Activated CD4-positive, alpha-beta T cell treated with anti-CD3 and anti-CD28 coated beads for 1 hour (primary cell): ENCODE measurements around the gene EXOC8.

Source experiments
- DNase-seq: peaks from one replicate; pipeline ENCODE4 v3.0.0-alpha.2; 2020

Gene EXOC8, protein sequence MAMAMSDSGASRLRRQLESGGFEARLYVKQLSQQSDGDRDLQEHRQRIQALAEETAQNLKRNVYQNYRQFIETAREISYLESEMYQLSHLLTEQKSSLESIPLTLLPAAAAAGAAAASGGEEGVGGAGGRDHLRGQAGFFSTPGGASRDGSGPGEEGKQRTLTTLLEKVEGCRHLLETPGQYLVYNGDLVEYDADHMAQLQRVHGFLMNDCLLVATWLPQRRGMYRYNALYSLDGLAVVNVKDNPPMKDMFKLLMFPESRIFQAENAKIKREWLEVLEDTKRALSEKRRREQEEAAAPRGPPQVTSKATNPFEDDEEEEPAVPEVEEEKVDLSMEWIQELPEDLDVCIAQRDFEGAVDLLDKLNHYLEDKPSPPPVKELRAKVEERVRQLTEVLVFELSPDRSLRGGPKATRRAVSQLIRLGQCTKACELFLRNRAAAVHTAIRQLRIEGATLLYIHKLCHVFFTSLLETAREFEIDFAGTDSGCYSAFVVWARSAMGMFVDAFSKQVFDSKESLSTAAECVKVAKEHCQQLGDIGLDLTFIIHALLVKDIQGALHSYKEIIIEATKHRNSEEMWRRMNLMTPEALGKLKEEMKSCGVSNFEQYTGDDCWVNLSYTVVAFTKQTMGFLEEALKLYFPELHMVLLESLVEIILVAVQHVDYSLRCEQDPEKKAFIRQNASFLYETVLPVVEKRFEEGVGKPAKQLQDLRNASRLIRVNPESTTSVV

DNA sequence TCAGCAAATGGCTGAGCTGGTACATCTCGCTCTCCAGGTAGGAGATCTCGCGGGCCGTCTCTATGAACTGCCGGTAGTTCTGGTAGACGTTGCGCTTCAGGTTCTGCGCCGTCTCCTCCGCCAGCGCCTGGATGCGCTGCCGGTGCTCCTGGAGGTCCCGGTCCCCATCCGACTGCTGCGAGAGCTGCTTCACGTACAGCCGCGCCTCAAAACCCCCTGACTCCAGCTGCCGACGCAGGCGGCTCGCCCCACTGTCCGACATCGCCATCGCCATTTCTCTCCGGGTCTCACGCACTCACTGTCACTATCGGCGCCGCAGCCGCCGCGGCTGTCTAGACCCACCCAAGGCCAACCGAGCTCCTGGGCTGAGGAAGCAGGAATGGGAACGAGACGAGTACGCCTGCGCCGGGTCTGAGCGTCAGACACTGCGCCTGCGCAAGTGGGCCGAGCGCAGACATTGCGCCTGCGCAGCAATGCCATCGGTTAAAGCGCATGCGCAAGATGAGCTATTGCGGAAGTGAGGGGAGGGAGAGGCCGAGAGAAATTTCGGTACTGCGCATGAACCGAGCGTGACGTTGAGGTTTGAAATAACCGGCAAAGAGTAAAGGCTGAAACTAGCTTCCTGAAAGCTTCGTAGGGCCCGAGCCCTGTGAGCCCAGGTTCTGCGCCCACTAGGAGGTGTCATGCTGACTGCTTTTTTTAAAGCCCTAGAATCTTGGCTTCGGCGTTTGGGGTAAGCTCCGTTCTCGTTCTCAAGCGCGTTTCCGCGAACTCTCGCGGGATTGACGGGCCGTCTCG lies at the start of gene EXOC8:
TSS of gene EXOC8 (minus strand) at position 381 of the 798 bp plus-strand sequence. CDS start at position 274, 107 bp downstream.
- DNase-seq, result peak; percentile 98

- DNase-seq, result no peak
Measured at GRCh38 chr1:231386466-231386865, 48.8 kb upstream of the EXOC8 start.

DNA sequence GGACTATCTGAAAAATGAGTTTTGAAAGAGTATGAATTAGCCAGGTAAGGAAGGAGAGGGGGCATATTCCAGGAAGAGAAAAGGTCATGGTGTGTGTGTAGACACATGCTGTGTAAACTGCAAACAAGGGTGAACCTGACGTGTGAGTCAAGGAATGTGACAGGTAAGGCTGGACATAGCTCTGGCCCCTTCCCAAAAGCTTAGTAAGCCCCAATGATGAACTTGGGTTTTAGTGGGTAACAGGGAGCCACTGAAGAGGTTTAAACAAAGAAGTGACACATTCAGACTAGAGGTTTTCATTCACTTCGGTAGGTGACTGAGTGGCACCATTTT lies 47.7 kb upstream of the EXOC8 start:
- no peak for DNase-seq

DNA sequence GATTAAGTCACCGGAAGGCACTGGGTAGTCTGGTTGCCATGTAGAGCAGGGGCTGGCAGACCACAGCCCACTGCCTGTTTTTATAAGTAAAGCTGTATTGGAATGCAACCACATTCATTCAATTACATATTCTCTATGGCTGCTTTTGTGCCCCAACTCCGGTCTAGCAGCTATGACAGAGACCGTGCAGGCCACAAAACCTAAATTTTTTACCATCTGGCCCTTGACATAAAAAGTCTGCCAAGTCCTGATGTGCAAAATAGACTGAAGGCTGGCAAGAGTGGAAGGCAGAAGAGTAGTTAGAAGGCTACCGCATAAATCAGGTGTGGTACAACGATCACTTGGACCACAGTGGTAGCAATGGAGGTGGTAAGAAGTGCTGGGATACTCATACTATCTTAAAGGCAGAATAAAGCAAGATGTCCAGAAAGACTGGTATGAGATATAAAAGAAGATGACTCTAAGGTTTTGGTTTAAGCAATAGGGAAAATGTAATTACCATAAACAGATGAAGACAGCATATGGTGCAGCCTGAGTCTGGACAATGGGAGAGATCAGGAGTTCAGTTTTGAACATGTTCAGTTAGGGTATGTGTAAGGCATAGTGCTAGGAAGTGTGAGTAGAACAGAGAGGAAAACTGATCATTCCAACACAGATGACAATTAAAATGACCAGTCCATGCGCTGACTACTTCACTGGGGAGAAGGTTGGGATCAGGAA lies 47.2 kb upstream of the EXOC8 start:
- no peak for DNase-seq

- DNase-seq, result no peak
Measured at GRCh38 chr1:231383159-231383860, 45.7 kb upstream of the EXOC8 start.

DNA sequence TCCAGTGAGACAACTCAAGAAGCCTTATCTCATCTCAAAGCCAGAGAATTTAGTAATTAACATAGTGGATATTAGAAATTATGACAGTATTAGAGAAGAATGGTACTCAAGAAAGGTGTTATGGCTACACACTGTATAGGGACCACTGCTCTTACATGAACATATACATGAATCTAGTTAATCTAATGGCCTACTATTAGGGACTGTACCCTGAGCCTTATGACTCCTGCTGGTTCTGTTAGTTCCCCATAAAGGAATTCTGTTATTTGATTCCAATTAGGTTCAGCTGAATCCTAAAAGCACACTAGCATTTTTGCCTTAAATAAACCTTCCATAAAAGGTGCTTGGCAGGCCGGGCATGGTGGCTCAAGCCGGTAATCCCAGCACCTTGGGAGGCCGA lies 44.8 kb upstream of the EXOC8 start:
- no peak for DNase-seq

GRCh38 chr1:231381729-231382128 lies 44.1 kb upstream of the EXOC8 start:
- DNase-seq, result no peak

GRCh38 chr1:231376875-231377549 lies 39.4 kb upstream of the EXOC8 start:
- DNase-seq, result no peak

DNA sequence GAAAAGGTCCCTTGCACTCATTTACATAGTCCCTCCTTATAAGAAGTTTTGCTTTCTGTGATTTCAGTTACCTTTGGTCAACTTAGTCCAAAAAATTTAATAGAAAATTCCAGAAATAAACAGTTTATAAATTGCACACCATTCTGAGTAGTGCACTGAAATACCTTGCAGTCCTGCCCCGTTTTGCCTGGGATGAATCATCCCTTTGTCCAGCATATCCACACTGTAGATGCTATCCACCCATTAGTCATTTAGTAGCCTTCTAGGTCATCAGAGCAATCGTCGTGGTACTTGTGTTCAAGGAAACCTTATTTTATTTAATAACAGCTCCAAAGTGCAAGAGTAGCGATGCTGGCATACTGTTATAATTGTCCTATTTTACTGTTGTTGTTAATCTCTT lies 38.4 kb upstream of the EXOC8 start:
- no peak for DNase-seq

GRCh38 chr1:231374394-231374793 lies 36.7 kb upstream of the EXOC8 start:
- DNase-seq, result no peak

- DNase-seq, result no peak
Measured at GRCh38 chr1:231372501-231372900, 34.8 kb upstream of the EXOC8 start.

DNA sequence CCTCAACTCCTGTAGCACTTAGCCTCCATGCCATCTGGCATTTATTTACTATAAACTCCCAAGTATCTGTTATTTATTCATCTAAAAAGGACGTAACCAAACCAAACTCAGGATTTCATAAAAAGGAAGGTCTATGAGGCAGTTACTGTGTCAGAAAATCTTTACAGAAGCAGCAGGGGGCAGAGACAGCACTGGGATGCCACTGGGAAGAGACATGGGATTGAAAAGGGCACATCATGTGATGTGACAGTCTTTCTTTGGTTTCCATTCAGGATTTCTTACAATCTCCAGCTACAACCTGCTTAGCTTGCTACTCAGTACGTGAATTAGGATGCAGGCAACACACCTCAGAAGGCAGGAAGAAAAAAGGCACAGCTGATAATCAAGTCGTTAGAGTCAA lies 31.6 kb upstream of the EXOC8 start:
- no peak for DNase-seq

GRCh38 chr1:231364192-231364591 lies 26.5 kb upstream of the EXOC8 start:
- no peak for DNase-seq

GRCh38 chr1:231363624-231364023 lies 26.0 kb upstream of the EXOC8 start:
- no peak for DNase-seq

- DNase-seq, result no peak
Measured at GRCh38 chr1:231362325-231362724, 24.7 kb upstream of the EXOC8 start.

DNA sequence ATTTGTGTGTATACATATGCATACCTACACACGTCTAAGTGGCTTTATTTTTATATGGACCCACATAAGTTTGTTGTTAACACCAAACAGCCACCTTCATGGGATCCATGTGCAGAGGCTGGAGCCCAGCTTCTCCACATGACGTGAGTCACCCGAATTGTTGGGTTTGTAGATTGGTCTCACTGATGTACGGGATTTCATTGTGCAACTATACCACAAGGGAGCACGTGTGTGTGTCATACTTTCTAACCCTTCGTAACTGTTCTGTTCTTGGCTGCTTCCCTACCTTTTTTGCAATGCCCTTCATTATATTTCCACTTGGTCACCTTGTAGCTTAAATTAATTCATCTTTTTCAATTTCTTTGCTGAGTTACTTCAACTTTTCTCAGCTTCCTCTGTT lies 21.5 kb upstream of the EXOC8 start:
- DNase-seq, result no peak

- DNase-seq, result no peak
Measured at GRCh38 chr1:231357831-231358354, 20.2 kb upstream of the EXOC8 start.

DNA sequence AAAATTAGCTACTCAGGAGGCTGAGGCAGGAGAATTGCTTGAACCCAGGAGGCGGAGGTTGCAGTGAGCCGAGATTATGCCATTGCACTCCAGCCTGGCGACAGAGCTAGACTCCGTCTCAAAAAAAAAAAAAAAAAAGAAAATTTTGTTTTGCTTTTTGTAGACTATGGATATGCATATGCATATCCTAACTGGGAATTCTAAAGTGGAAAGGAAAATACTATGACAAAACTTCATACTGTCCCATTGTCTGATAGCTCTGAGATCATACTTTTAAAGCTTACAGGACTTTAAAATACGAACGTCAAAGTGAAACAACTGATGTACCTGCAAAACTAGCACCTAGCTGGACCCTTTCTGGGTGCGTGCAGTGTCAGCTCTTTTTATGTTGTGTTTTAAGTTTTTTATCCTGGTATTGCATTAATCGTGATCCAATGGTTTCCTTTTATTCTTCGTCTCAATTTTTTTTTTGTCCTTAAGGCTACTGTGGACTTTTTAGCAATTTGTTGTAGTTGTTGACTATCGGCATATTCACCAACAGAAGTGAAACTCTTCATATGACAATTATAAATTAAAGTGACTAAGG lies 19.6 kb upstream of the EXOC8 start:
- no peak for DNase-seq

GRCh38 chr1:231355171-231355570 lies 17.5 kb upstream of the EXOC8 start:
- no peak for DNase-seq

GRCh38 chr1:231354330-231355020 lies 16.8 kb upstream of the EXOC8 start:
- DNase-seq, result no peak
